Bronchial epithelial cell (primary cell): ENCODE measurements around the gene DUSP1. TPM values are rescaled to one million over a fixed set of nuclear protein-coding genes. Genes with fewer than 3 reads are reported as not detected.

Experiments
- DNase-seq: peaks from one replicate; pipeline ENCODE4 v3.0.0-alpha.2; 2010; ENCODE audit warnings: low read depth
- FAIRE-seq: peaks from 2 replicates; lab custom pipeline; 2011; peaks lifted over from hg19 to GRCh38; lab: Jason Lieb, UNC
- H3K27me3 ChIP-seq: 2 replicates; pipeline ENCODE4 v1.5.1; 2011; ENCODE audit warnings: low read length; ENCODE audit not compliant: control insufficient read depth, insufficient read depth
- H3K36me3 ChIP-seq: 2 replicates; pipeline ENCODE4 v1.5.1; 2011; ENCODE audit warnings: low read length; ENCODE audit not compliant: control insufficient read depth, insufficient read depth
- H3K4me3 ChIP-seq: 2 replicates; pipeline ENCODE4 v1.5.1; 2011; ENCODE audit warnings: mild to moderate bottlenecking, low read depth, low read length, control low read depth
- CTCF ChIP-seq: IDR thresholded peaks from 2 replicates; pipeline ENCODE4 v1.5.1; 2011; ENCODE audit warnings: mild to moderate bottlenecking, moderate library complexity, low read length, control low read depth, inconsistent platforms; ENCODE audit not compliant: insufficient read depth, severe bottlenecking
- total RNA-seq: library from RNA; depleted of rRNA; stranded (reverse); fragments of >200 nt; gene quantifications from 2 replicates; pipeline ENCODE4 v1.2.1, GENCODE V29; 2014

Gene DUSP1
- total RNA-seq, 1 donor from 2014 or later, result 114 TPM

- no peaks in the 10 kb centered on the region for H3K36me3 ChIP-seq
- H3K27me3 ChIP-seq, result no peaks in the 10 kb centered on the region
- TF ChIP-seq CTCF, result no peak
- no peak for DNase-seq
- peak; percentile 70 for FAIRE-seq
- no peak overlapping the region for H3K4me3 ChIP-seq
Observed at GRCh38 chr5:172724242-172725183, 46.5 kb downstream of the DUSP1 start.

GRCh38 chr5:172723508-172723907 lies 47.5 kb downstream of the DUSP1 start:
- no peak for DNase-seq
- H3K4me3 ChIP-seq, result no peak overlapping the region
- TF ChIP-seq CTCF, result no peak
- no peak for FAIRE-seq
- no peaks in the 10 kb centered on the region for H3K36me3 ChIP-seq
- H3K27me3 ChIP-seq, result no peaks in the 10 kb centered on the region

GRCh38 chr5:172722327-172722815 lies 48.6 kb downstream of the DUSP1 start:
- FAIRE-seq (peak; percentile 50), DNase-seq (no peak)
- no peaks in the 10 kb centered on the region for H3K36me3 ChIP-seq
- no peaks in the 10 kb centered on the region for H3K27me3 ChIP-seq
- no peak for TF ChIP-seq CTCF
- no peak overlapping the region for H3K4me3 ChIP-seq

GRCh38 chr5:172721455-172722326 lies 49.3 kb downstream of the DUSP1 start:
- H3K36me3 ChIP-seq, result no peaks in the 10 kb centered on the region
- H3K27me3 ChIP-seq, result no peaks in the 10 kb centered on the region
- TF ChIP-seq CTCF, result no peak
- H3K4me3 ChIP-seq, result no peak overlapping the region
- DNase-seq (no peak), FAIRE-seq (no peak)

- no peaks in the 10 kb centered on the region for H3K27me3 ChIP-seq
- FAIRE-seq (no peak), DNase-seq (no peak)
- H3K4me3 ChIP-seq, result no peak overlapping the region
- no peaks in the 10 kb centered on the region for H3K36me3 ChIP-seq
- TF ChIP-seq CTCF, result no peak
Observed at GRCh38 chr5:172720655-172721054, 50.3 kb downstream of the DUSP1 start.
